ENCODE data around the gene WASHC2A.
"Not testable (repeated sequence)": the region's sequence is repeated elsewhere in the genome, so short reads cannot be mapped to it uniquely, and the experiment has no call there.

The WASHC2A gene

GRCh38 chr10:50169506-50169905, 101.8 kb downstream of the WASHC2A start:
- H3K27ac Mint-ChIP-seq, H3K4me3 Mint-ChIP-seq, H3K4me1 Mint-ChIP-seq, H3K36me3 Mint-ChIP-seq, H3K9me3 Mint-ChIP-seq, ATAC-seq: not testable (repeated sequence)
- H3K27me3 Mint-ChIP-seq: peaks cover 13% of the 10 kb centered on the region

GRCh38 chr10:50174788-50175525, 107.2 kb downstream of the WASHC2A start:
- ATAC-seq, H3K4me1 Mint-ChIP-seq, H3K36me3 Mint-ChIP-seq: not testable (repeated sequence)

More at GRCh38 chr10:50174788-50175525, 107.2 kb downstream of the WASHC2A start:
- H3K27ac Mint-ChIP-seq, H3K4me3 Mint-ChIP-seq, H3K9me3 Mint-ChIP-seq: not testable (repeated sequence)
- H3K27me3 Mint-ChIP-seq: peaks cover 12% of the 10 kb centered on the region
